Neural cell (in vitro differentiated cells): Measurements from ENCODE around the gene ITK. TPM values are rescaled to one million over a fixed set of nuclear protein-coding genes. Genes with fewer than 3 reads are reported as not detected.

ENCODE experiments used
- H2AFZ ChIP-seq: fragments of 200-600, 300-800 bp; sonication (generic), shearing (Covaris generic); 2 replicates; pipeline ENCODE4 v1.6.0; 2014; ENCODE audit warnings: low read depth, mild to moderate bottlenecking, antibody characterized with exemption, low read length, moderate library complexity
- H3F3A ChIP-seq: fragments of 200-600 bp; shearing (Covaris generic); 2 replicates; pipeline ENCODE4 v1.6.1; 2016; ENCODE audit warnings: mild to moderate bottlenecking, moderate library complexity, mixed read lengths, antibody characterized with exemption, low read length; ENCODE audit not compliant: insufficient read depth, poor library complexity, severe bottlenecking
- H3K27ac ChIP-seq: fragments of 200-600, 300-800 bp; sonication (generic), shearing (Covaris generic); 2 replicates; pipeline ENCODE4 v1.5.1; 2014; ENCODE audit warnings: mild to moderate bottlenecking, low read length, moderate library complexity
- H3K27me3 ChIP-seq: fragments of 300-800, 200-600 bp; sonication (generic), shearing (Covaris generic); 2 replicates; pipeline ENCODE4 v1.6.0; 2014; ENCODE audit warnings: mild to moderate bottlenecking, low read depth, low read length, moderate library complexity; ENCODE audit not compliant: insufficient read depth
- H3K36me3 ChIP-seq: fragments of 300-800, 200-600 bp; sonication (generic), shearing (Covaris generic); 2 replicates; pipeline ENCODE4 v1.5.1; 2014; ENCODE audit warnings: mild to moderate bottlenecking, antibody characterized with exemption, low read length, moderate library complexity; ENCODE audit not compliant: insufficient read depth
- H3K4me2 ChIP-seq: fragments of 300-800, 200-600 bp; sonication (generic), shearing (Covaris generic); 2 replicates; pipeline ENCODE4 v1.6.0; 2014; ENCODE audit warnings: mild to moderate bottlenecking, low read length
- H3K4me3 ChIP-seq: fragments of 300-800, 200-600 bp; sonication (generic), shearing (Covaris generic); 2 replicates; pipeline ENCODE4 v1.5.1; 2014; ENCODE audit warnings: mild to moderate bottlenecking, low read length, moderate library complexity
- H3K79me2 ChIP-seq: fragments of 200-600 bp; shearing (Covaris generic); replicated peaks from 2 replicates; pipeline ENCODE4 v1.6.0; 2014; ENCODE audit warnings: mild to moderate bottlenecking, low read length, moderate library complexity; ENCODE audit not compliant: insufficient read depth
- H3K9ac ChIP-seq: fragments of 300-800, 200-600 bp; sonication (generic), shearing (Covaris generic); 2 replicates; pipeline ENCODE4 v1.6.1; 2016; ENCODE audit warnings: mild to moderate bottlenecking, low read length, mixed read lengths
- H3K9me2 ChIP-seq: fragments of 200-600 bp; shearing (Covaris generic); 2 replicates; pipeline ENCODE4 v1.6.1; 2016; ENCODE audit warnings: mild to moderate bottlenecking, low read length, mixed read lengths; ENCODE audit not compliant: insufficient read depth
- H3K9me3 ChIP-seq: fragments of 200-600, 300-800 bp; sonication (generic), shearing (Covaris generic); 2 replicates; pipeline ENCODE4 v1.6.1; 2016; ENCODE audit warnings: mild to moderate bottlenecking, mixed run types, low read length, moderate library complexity, mixed read lengths
- H4K20me1 ChIP-seq: fragments of 200-600 bp; shearing (Covaris generic); 2 replicates; pipeline ENCODE4 v1.6.1; 2016; ENCODE audit warnings: mild to moderate bottlenecking, mixed run types; ENCODE audit not compliant: insufficient read depth
- EP300 ChIP-seq: fragments of 450-650 bp; conservative IDR thresholded peaks from 2 replicates; pipeline ENCODE4 v1.6.1; 2014; ENCODE audit warnings: antibody characterized with exemption, mild to moderate bottlenecking, moderate library complexity; ENCODE audit not compliant: poor library complexity, severe bottlenecking
- EZH2 ChIP-seq: fragments of 200-600, 300-800 bp; shearing (Covaris generic), sonication (generic); IDR thresholded peaks from 2 replicates; pipeline ENCODE4 v1.6.1; 2014; ENCODE audit warnings: antibody characterized with exemption, low read length, borderline replicate concordance, mild to moderate bottlenecking; ENCODE audit not compliant: insufficient read depth, poor library complexity, severe bottlenecking
- MXI1 ChIP-seq: fragments of 450-650 bp; conservative IDR thresholded peaks from 2 replicates; pipeline ENCODE4 v1.6.1; 2014; ENCODE audit warnings: antibody characterized with exemption, mild to moderate bottlenecking; ENCODE audit not compliant: poor library complexity, severe bottlenecking
- POLR2AphosphoS5 ChIP-seq: IDR thresholded peaks from 2 replicates; pipeline ENCODE4 v1.6.1; 2012
- RAD21 ChIP-seq: fragments of 450-650 bp; conservative IDR thresholded peaks from 2 replicates; pipeline ENCODE4 v1.6.1; 2014; ENCODE audit warnings: antibody characterized with exemption, mild to moderate bottlenecking, moderate library complexity
- SMC3 ChIP-seq: fragments of 450-650 bp; conservative IDR thresholded peaks from 2 replicates; pipeline ENCODE4 v1.6.1; 2014; ENCODE audit warnings: antibody characterized with exemption, mild to moderate bottlenecking, moderate library complexity; ENCODE audit not compliant: poor library complexity
- TAF1 ChIP-seq: IDR thresholded peaks from 2 replicates; pipeline ENCODE4 v1.6.1; 2012; ENCODE audit warnings: low read depth
- polyA plus RNA-seq: library from polyadenylated mRNA; depleted of rRNA; stranded (reverse); fragments of >200 nt; gene quantifications from 2 replicates; pipeline ENCODE4 v1.2.3, GENCODE V29; 2014
- TF ChIP-seq, protein P1 (sequence below): fragments of 450-650 bp; IDR thresholded peaks from 2 replicates; pipeline ENCODE4 v1.5.1; 2014; ENCODE audit warnings: antibody characterized with exemption, mild to moderate bottlenecking, moderate library complexity; ENCODE audit not compliant: poor library complexity, severe bottlenecking
- TF ChIP-seq, protein P2 (sequence below): IDR thresholded peaks from 2 replicates; pipeline ENCODE4 v1.6.1; 2012; ENCODE audit warnings: borderline replicate concordance

Gene ITK
- polyA plus RNA-seq, 1 donor from 2014 or later: not detected

DNA sequence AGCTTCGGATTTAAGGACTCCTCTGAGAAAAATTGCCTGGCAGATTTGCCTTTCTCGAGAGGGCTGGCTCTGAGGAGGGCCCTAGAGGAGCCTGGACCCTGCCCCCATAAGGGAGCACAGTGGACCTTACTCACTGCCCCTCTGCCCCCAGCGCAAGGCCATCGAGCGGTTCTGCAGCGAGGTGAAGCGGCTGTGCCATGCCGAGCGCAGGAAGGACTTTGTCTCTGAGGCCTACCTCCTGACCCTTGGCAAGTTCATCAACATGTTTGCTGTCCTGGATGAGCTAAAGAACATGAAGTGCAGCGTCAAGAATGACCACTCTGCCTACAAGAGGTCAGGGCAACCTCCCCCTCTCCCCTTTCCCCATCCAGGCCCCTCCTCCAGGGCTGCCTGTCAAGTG, 119.9 kb downstream of the ITK start:
- Histone ChIP-seq H3K9me3 (no peaks in the 10 kb centered on the region), H3K4me2 (no peak overlapping the region), H3K9me2 (no peaks in the 10 kb centered on the region), H3K27ac (no peak overlapping the region), H3F3A (no peaks in the 10 kb centered on the region), H3K36me3 (peaks cover 17% of the 10 kb centered on the region), H2AFZ (no peak overlapping the region), H3K79me2 (no peaks in the 10 kb centered on the region), H3K9ac (no peak overlapping the region), H4K20me1 (no peaks in the 10 kb centered on the region), H3K27me3 (no peaks in the 10 kb centered on the region), H3K4me3 (no peak overlapping the region)
- TF ChIP-seq SMC3 (no peak), EZH2 (no peak), RAD21 (no peak), TAF1 (no peak), EP300 (no peak), POLR2AphosphoS5 (no peak), MXI1 (no peak)
- TF ChIP-seq, protein P1, sequence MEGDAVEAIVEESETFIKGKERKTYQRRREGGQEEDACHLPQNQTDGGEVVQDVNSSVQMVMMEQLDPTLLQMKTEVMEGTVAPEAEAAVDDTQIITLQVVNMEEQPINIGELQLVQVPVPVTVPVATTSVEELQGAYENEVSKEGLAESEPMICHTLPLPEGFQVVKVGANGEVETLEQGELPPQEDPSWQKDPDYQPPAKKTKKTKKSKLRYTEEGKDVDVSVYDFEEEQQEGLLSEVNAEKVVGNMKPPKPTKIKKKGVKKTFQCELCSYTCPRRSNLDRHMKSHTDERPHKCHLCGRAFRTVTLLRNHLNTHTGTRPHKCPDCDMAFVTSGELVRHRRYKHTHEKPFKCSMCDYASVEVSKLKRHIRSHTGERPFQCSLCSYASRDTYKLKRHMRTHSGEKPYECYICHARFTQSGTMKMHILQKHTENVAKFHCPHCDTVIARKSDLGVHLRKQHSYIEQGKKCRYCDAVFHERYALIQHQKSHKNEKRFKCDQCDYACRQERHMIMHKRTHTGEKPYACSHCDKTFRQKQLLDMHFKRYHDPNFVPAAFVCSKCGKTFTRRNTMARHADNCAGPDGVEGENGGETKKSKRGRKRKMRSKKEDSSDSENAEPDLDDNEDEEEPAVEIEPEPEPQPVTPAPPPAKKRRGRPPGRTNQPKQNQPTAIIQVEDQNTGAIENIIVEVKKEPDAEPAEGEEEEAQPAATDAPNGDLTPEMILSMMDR: no peak

DNA sequence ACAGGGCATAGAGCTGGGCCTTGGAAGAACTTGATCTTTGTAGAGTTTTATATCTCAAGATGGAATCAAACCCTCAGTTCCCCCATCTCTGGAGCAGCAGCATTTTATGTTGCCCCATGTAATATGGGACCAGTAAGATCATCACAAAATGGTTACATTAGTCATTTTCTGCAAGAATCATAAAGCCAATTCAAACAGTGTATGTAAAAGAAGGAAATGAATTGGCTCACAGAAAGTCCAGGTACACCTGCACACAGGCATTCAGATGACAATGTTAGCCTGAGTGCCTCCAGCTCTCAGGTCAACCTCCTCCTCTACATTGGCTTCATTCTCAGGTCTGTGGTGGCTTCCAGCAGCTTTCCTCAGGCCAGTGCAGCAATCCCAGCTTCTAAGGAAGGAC, 120.4 kb downstream of the ITK start:
- Histone ChIP-seq H3K27me3 (no peaks in the 10 kb centered on the region), H3K9ac (no peak overlapping the region), H3K27ac (no peak overlapping the region), H3F3A (no peaks in the 10 kb centered on the region), H3K4me3 (no peak overlapping the region), H3K4me2 (no peak overlapping the region), H2AFZ (no peak overlapping the region), H4K20me1 (no peaks in the 10 kb centered on the region), H3K9me3 (no peaks in the 10 kb centered on the region), H3K36me3 (peaks cover 12% of the 10 kb centered on the region), H3K79me2 (no peaks in the 10 kb centered on the region), H3K9me2 (no peaks in the 10 kb centered on the region)
- no peak for TF ChIP-seq RAD21
- TF ChIP-seq POLR2AphosphoS5: no peak
- no peak for TF ChIP-seq EZH2
- TF ChIP-seq EP300: no peak
- TF ChIP-seq, protein P1: no peak
- no peak for TF ChIP-seq TAF1
- TF ChIP-seq MXI1: no peak
- TF ChIP-seq, protein P2, sequence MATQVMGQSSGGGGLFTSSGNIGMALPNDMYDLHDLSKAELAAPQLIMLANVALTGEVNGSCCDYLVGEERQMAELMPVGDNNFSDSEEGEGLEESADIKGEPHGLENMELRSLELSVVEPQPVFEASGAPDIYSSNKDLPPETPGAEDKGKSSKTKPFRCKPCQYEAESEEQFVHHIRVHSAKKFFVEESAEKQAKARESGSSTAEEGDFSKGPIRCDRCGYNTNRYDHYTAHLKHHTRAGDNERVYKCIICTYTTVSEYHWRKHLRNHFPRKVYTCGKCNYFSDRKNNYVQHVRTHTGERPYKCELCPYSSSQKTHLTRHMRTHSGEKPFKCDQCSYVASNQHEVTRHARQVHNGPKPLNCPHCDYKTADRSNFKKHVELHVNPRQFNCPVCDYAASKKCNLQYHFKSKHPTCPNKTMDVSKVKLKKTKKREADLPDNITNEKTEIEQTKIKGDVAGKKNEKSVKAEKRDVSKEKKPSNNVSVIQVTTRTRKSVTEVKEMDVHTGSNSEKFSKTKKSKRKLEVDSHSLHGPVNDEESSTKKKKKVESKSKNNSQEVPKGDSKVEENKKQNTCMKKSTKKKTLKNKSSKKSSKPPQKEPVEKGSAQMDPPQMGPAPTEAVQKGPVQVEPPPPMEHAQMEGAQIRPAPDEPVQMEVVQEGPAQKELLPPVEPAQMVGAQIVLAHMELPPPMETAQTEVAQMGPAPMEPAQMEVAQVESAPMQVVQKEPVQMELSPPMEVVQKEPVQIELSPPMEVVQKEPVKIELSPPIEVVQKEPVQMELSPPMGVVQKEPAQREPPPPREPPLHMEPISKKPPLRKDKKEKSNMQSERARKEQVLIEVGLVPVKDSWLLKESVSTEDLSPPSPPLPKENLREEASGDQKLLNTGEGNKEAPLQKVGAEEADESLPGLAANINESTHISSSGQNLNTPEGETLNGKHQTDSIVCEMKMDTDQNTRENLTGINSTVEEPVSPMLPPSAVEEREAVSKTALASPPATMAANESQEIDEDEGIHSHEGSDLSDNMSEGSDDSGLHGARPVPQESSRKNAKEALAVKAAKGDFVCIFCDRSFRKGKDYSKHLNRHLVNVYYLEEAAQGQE: no peak
- no peak for TF ChIP-seq SMC3
